Nephron progenitor cell (in vitro differentiated cells): Measurements from ENCODE around the gene SELENOP.
"Not testable (repeated sequence)": the region's sequence is repeated elsewhere in the genome, so short reads cannot be mapped to it uniquely, and the experiment has no call there.

Experiments used
- DNase-seq: peaks from one replicate; pipeline ENCODE4 v3.0.0; 2021
- H3K27ac Mint-ChIP-seq: 2 replicates; pipeline ENCODE4 v1.8.0; 2021; ENCODE audit warnings: mild to moderate bottlenecking, moderate library complexity, mixed read lengths
- H3K27me3 Mint-ChIP-seq: 2 replicates; pipeline ENCODE4 v1.8.0; 2021; ENCODE audit warnings: mild to moderate bottlenecking, low read depth, mixed read lengths; ENCODE audit not compliant: poor library complexity
- H3K36me3 Mint-ChIP-seq: 2 replicates; pipeline ENCODE4 v1.8.0; 2021; ENCODE audit warnings: low read depth, mixed read lengths
- H3K4me1 Mint-ChIP-seq: 2 replicates; pipeline ENCODE4 v1.8.0; 2021; ENCODE audit warnings: mixed read lengths
- H3K4me3 Mint-ChIP-seq: 2 replicates; pipeline ENCODE4 v1.8.0; 2021; ENCODE audit warnings: mild to moderate bottlenecking, moderate library complexity, mixed read lengths
- H3K9me3 Mint-ChIP-seq: 2 replicates; pipeline ENCODE4 v1.8.0; 2021; ENCODE audit warnings: mild to moderate bottlenecking, moderate library complexity, mixed read lengths
- TF ChIP-seq, protein P1 (sequence below): fragments of 200-600 bp; sonication (generic); IDR thresholded peaks from 2 replicates; pipeline ENCODE4 v1.5.0; 2021; ENCODE audit warnings: antibody characterized with exemption

SELENOP gene

DNA sequence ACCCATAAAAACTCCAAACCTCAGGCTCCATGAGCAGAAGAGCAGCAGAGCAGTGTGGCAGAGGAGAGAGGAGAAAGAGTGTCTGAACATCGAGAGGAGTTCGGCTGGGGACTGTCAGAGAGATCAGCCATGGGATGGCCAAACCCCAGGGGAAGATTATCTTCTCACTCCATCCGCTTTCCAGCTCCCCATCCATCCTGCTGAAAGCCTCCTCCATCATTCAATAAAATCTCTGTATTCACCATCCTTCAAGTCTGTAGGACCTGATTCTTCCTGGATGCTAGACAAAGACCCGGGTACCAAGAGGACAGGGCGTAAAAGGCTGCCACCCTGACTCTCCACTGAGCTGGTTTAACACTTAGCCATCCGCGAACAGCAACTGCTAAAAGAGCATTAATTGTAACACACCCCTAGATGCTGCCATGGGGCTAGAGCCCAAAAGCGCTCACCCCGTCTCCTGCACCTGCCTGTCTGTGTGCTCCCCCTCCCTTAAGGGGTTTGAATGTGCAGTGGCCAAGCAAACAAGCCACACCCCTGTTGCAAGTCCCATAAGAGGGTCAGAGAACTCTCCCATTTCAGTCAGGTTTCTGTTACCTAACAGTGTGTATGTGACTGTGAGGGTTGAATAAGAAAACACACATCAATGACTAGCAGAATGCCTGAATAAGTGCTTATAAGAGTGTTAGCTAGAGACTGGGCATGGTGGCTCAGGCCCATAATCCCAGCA lies 13.9 kb upstream of the SELENOP start:
- TF ChIP-seq, protein P1, sequence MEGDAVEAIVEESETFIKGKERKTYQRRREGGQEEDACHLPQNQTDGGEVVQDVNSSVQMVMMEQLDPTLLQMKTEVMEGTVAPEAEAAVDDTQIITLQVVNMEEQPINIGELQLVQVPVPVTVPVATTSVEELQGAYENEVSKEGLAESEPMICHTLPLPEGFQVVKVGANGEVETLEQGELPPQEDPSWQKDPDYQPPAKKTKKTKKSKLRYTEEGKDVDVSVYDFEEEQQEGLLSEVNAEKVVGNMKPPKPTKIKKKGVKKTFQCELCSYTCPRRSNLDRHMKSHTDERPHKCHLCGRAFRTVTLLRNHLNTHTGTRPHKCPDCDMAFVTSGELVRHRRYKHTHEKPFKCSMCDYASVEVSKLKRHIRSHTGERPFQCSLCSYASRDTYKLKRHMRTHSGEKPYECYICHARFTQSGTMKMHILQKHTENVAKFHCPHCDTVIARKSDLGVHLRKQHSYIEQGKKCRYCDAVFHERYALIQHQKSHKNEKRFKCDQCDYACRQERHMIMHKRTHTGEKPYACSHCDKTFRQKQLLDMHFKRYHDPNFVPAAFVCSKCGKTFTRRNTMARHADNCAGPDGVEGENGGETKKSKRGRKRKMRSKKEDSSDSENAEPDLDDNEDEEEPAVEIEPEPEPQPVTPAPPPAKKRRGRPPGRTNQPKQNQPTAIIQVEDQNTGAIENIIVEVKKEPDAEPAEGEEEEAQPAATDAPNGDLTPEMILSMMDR, result no peak
- H3K27ac Mint-ChIP-seq, result no peak overlapping the region
- H3K27me3 Mint-ChIP-seq, result peaks cover 3% of the 10 kb centered on the region
- H3K4me3 Mint-ChIP-seq, result no peak overlapping the region
- H3K9me3 Mint-ChIP-seq, result no peaks in the 10 kb centered on the region
- H3K36me3 Mint-ChIP-seq, result no peaks in the 10 kb centered on the region
- no peaks in the 10 kb centered on the region for H3K4me1 Mint-ChIP-seq
- DNase-seq, result no peak

DNA sequence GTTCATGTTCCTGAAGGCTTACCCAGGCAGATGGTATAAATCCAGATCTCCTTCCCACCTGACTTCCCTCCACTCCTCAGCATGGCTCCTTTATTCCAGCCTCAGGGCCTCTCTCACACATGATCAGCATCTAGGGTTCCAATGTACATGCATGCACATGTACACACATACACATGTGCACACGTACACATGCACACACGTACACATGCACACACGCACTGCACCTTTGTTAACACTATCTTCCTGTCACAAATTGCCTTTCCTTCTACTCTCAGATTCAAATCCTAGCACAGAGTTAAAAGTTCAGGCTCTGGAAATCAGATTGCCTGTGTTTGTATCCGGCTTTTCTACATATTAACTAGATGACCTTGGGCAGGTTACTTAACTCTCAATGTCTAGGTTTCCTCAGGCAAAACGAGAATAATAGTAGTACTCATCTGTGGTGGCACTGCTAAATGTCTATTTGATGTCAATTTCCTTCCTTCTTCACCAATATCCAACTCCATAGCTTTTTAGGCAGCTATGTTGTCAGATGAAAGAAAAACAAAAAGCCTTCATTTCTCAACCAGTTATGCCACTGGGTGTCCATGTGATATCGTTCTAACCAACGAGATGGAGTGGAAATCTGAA lies 12.8 kb upstream of the SELENOP start:
- Mint-ChIP-seq H3K9me3 (no peaks in the 10 kb centered on the region), H3K4me1 (no peaks in the 10 kb centered on the region), H3K27ac (no peak overlapping the region), H3K4me3 (no peak overlapping the region), H3K27me3 (no peaks in the 10 kb centered on the region), H3K36me3 (no peaks in the 10 kb centered on the region)
- no peak for DNase-seq
- TF ChIP-seq, protein P1, result no peak

DNA sequence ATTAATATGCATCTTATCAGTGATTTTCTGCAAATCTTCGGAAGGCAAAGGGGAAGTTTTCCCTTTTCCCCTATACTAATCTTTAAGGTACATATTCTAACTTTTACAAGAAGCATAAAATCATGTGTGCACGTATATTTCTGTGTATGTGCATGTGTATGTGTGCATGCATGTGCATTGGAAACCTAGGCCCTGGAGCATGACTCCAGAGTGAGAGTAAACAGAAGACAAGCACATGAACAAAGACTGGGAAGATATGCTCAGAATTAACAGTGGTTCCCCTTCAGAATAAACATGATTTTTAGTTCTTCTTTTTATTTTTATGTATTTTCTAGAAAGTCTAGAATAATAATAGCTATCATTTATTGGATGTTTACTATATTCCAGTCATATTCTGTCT lies 10.9 kb upstream of the SELENOP start:
- H3K9me3 Mint-ChIP-seq, result no peaks in the 10 kb centered on the region

DNA sequence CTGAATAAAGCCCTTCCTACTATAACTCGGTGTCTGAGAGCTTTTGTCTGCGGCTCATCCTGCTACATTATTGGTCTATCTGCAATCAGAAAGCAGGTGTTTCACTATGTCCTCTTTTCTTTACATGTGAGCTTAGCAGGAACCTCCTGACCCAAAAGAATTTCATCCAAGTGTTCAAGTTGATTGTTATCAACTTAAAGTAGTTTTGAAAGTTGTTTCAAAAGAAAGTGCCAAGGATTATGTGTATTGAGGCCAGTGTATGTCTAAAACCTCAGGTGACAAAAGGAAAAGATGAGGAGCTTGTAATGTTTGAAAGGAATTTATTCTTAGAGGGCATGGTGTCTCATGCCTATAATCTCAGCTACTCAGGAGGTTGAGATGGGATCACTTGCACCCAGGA lies 8.1 kb upstream of the SELENOP start:
- no peaks in the 10 kb centered on the region for H3K4me1 Mint-ChIP-seq
- H3K27me3 Mint-ChIP-seq, result peaks cover 3% of the 10 kb centered on the region
- no peaks in the 10 kb centered on the region for H3K9me3 Mint-ChIP-seq
- H3K36me3 Mint-ChIP-seq, result no peaks in the 10 kb centered on the region
- H3K27ac Mint-ChIP-seq, result no peak overlapping the region
- DNase-seq, result no peak
- H3K4me3 Mint-ChIP-seq, result no peak overlapping the region
- TF ChIP-seq, protein P1, result no peak

More for the DNA sequence above, 10.9 kb upstream of the SELENOP start:
- DNase-seq, result no peak
- TF ChIP-seq, protein P1, result no peak
- H3K27ac Mint-ChIP-seq, result no peak overlapping the region
- H3K36me3 Mint-ChIP-seq, result no peaks in the 10 kb centered on the region
- H3K4me3 Mint-ChIP-seq, result no peak overlapping the region
- H3K4me1 Mint-ChIP-seq, result no peaks in the 10 kb centered on the region
- peaks cover 2% of the 10 kb centered on the region for H3K27me3 Mint-ChIP-seq

DNA sequence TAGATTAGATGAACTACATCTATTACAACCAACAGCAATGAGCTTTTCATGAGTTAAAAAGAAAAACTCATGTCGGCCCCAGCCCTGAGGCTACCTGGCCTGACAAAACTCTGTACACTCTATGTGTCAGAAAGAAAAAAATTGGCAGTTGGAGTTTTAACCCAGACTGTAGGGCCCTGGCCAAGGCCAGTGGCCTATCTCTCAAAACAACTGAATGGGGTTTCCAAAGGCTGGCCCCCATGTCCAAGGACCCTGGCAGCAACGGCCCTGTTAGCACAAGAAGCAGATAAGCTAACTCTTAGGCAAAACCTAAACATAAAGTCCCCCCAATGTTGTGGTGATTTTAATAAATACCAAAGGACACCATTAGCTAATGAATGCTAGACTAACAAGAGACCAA lies 4.9 kb upstream of the SELENOP start:
- H3K36me3 Mint-ChIP-seq, H3K9me3 Mint-ChIP-seq, H3K4me3 Mint-ChIP-seq, H3K27ac Mint-ChIP-seq, H3K27me3 Mint-ChIP-seq, DNase-seq: not testable (repeated sequence)
- peaks cover 21% of the 10 kb centered on the region for H3K4me1 Mint-ChIP-seq

DNA sequence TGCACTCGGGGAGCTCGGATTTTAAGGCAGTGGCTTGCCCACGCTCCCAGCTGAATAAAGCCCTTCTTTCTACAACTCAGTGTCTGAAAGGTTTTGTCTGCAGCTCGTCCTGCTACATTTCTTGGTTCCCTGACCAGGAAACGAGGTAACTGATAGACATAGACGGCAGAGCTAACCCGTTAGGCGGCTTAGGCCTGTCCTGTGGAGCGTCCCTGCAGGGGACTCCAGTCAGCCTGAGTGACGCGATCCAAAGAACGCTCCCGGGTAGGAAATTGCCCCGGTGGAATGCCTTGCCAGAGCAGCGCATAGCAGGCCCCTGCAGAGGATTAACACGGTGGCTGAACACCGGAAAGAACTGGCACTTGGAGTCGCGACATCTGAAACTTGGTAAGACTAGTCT lies 1.8 kb upstream of the SELENOP start:
- H3K36me3 Mint-ChIP-seq, result peaks cover 8% of the 10 kb centered on the region
- H3K27me3 Mint-ChIP-seq, result peaks cover 3% of the 10 kb centered on the region
- TF ChIP-seq, protein P1, result no peak

More for the DNA sequence above, 1.8 kb upstream of the SELENOP start:
- DNase-seq, result peak; percentile 35
- no peaks in the 10 kb centered on the region for H3K9me3 Mint-ChIP-seq
- peak overlapping the region; percentile 90 for H3K27ac Mint-ChIP-seq
- H3K4me1 Mint-ChIP-seq, result peaks cover 41% of the 10 kb centered on the region
- H3K4me3 Mint-ChIP-seq, result no peak overlapping the region
